ENCODE data around the gene RALGPS2. TPM values are rescaled to one million over a fixed set of nuclear protein-coding genes. Genes with fewer than 3 reads are reported as not detected.

RALGPS2 gene
- total and polyA plus RNA-seq, 2 of the 13 experiments (the other 11 are each of a cell fraction or from before 2014, with no cell fraction given), result 15.6 to 36.0 TPM

- Histone ChIP-seq H3K4me1 (ENCODE audit: insufficient read depth, low read length) (peaks cover 24% of the 10 kb centered on the region), H3K79me2 (ENCODE audit: insufficient read depth, low read length) (peaks cover 2% of the 10 kb centered on the region), H3K4me2 (ENCODE audit: low read depth, low read length) (no peak overlapping the region), H3K27me3 (ENCODE audit: control insufficient read depth in 1 of 2, insufficient read depth in 2 of 2, low read length in 2 of 2) (no peaks in the 10 kb centered on the region), H3K4me3 (replicated peaks in 1 of 3; ENCODE audit: insufficient read depth in 1 of 3, low read depth in 2 of 3, low read length in 3 of 3) (no peak overlapping the region), H3K9me3 (ENCODE audit: low read length) (0 out of 2 replicates have a peak, but pooled peaks cover 6% of the 10 kb centered on the region), H3K27ac (ENCODE audit: extremely low read length, insufficient read depth, low read length) (no peak overlapping the region), H4K20me1 (ENCODE audit: insufficient read depth, low read length) (no peaks in the 10 kb centered on the region), H3K36me3 (replicated peaks in 1 of 2; ENCODE audit: control insufficient read depth in 1 of 2, insufficient read depth in 2 of 2, low read length in 2 of 2) (peaks cover 4 to 23% of the 10 kb centered on the region in 2 experiments; a peak in 3 of 5 replicates), H3K9ac (ENCODE audit: insufficient read depth, low read depth, low read length) (no peak overlapping the region), H2AFZ (ENCODE audit: low read length) (no peak overlapping the region)
- ChIA-PET POLR2A (interaction anchor here (1.3 kb wide), 1 partner anchor 198 kb away, joined by 3 read pairs; no protein-coding TSS in a partner anchor), CTCF (ENCODE audit: low intra/inter-chr PET ratio, low total read pairs) (no interaction called here)
- no peak for ATAC-seq
- in situ Hi-C loops (cut with HindIII; ENCODE audit: extremely low pct_ligation_motif_present, low pct_unique_long_range_greater_than_20kb), result loop anchor here (25.0 kb wide), 1 partner anchor 428 kb away; no protein-coding TSS in a partner anchor
- no peak for FAIRE-seq
- 100% methylated on average over 1 of the region's 1 CpG for WGBS (ENCODE audit: low lambda C conversion rate)
- intact Hi-C loops (cut with micrococcal nuclease; ENCODE audit: unreplicated experiment), result no loop called here
- TF ChIP-seq LRRFIP1 (CRISPR knock-in tag; conservative IDR thresholded peaks at IDR 0.05) (no peak), SIN3A (IDR thresholded peaks at IDR 0.05; ENCODE audit: borderline replicate concordance, low read depth, low read length) (no peak), ESRRA (CRISPR knock-in tag; IDR thresholded peaks at IDR 0.05; ENCODE audit: low read depth) (no peak), ZNF878 (CRISPR knock-in tag; IDR thresholded peaks at IDR 0.05) (no peak), STAT5B (CRISPR knock-in tag; IDR thresholded peaks at IDR 0.05) (no peak), CAMTA2 (CRISPR knock-in tag; IDR thresholded peaks at IDR 0.05; ENCODE audit: borderline replicate concordance) (no peak), ZNF12 (CRISPR knock-in tag; IDR thresholded peaks at IDR 0.05) (no peak), GTF3A (CRISPR knock-in tag; conservative IDR thresholded peaks at IDR 0.05) (no peak), SMARCC2 (IDR thresholded peaks at IDR 0.05) (no peak), ZSCAN30 (CRISPR knock-in tag; IDR thresholded peaks at IDR 0.05) (no peak), FOXP1 (IDR thresholded peaks at IDR 0.05) (no peak), FOXP1 (CRISPR knock-in tag; IDR thresholded peaks at IDR 0.05) (no peak), ZNF75D (CRISPR knock-in tag; IDR thresholded peaks at IDR 0.05; ENCODE audit: borderline replicate concordance) (no peak)
- DNase-seq (ENCODE audit: low spot score), result no peak
- BruUV-seq (replicated peaks), result no TSS peak
These were observed 15.4 kb downstream of the RALGPS2 start for GRCh38 chr1:178740491-178740890.

Data from HepG2 (cell line).